OCI-LY1 (cell line): ENCODE measurements around the gene NDUFA11.
"Not testable (repeated sequence)": the region's sequence is repeated elsewhere in the genome, so short reads cannot be mapped to it uniquely, and the experiment has no call there.

Experiments used
- EZH2 ChIP-seq: fragments of 200-600 bp; sonication (generic), shearing (Covaris generic); IDR thresholded peaks from 2 replicates; pipeline ENCODE4 v1.8.0; 2017; ENCODE audit warnings: borderline replicate concordance, mixed run types, mild to moderate bottlenecking, antibody characterized with exemption, low read length, moderate library complexity, mixed read lengths
- TF ChIP-seq, protein P1 (sequence below): fragments of 200-600 bp; sonication (generic), shearing (Covaris generic); IDR thresholded peaks from 2 replicates; pipeline ENCODE4 v1.5.1; 2017; ENCODE audit warnings: mild to moderate bottlenecking, antibody characterized with exemption, low read length, moderate library complexity, mixed read lengths

- TF ChIP-seq, protein P1, sequence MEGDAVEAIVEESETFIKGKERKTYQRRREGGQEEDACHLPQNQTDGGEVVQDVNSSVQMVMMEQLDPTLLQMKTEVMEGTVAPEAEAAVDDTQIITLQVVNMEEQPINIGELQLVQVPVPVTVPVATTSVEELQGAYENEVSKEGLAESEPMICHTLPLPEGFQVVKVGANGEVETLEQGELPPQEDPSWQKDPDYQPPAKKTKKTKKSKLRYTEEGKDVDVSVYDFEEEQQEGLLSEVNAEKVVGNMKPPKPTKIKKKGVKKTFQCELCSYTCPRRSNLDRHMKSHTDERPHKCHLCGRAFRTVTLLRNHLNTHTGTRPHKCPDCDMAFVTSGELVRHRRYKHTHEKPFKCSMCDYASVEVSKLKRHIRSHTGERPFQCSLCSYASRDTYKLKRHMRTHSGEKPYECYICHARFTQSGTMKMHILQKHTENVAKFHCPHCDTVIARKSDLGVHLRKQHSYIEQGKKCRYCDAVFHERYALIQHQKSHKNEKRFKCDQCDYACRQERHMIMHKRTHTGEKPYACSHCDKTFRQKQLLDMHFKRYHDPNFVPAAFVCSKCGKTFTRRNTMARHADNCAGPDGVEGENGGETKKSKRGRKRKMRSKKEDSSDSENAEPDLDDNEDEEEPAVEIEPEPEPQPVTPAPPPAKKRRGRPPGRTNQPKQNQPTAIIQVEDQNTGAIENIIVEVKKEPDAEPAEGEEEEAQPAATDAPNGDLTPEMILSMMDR: not testable (repeated sequence)
- not testable (repeated sequence) for TF ChIP-seq EZH2
Measured at GRCh38 chr19:5854121-5854520, 49.5 kb downstream of the NDUFA11 start.
